SK-N-SH (cell line): ENCODE results near the gene CPNE8. TPM values are rescaled to one million over a fixed set of nuclear protein-coding genes. Genes with fewer than 3 reads are reported as not detected.

ENCODE experiments used
- CTCF ChIA-PET: fragments of 300-600, 350-600 bp; formaldehyde crosslinking; extraction: SDS; loops from one replicate; lab custom pipeline; 2021; lab: Yijun Ruan, JAX
- POLR2A ChIA-PET: fragments of 350-600 bp; sonication (Branson Sonifier 250); formaldehyde crosslinking; extraction: SDS; loops from one replicate; lab custom pipeline; 2020; ENCODE audit warnings: antibody characterized with exemption, inconsistent platforms; lab: Yijun Ruan, JAX
- DNase-seq: peaks from one replicate; pipeline ENCODE4 v3.0.0; 2012
- H2AFZ ChIP-seq: fragments of 200-600 bp; sonication (generic); 2 replicates; pipeline ENCODE4 v1.8.1; 2016; ENCODE audit warnings: antibody characterized with exemption, mild to moderate bottlenecking, low read depth
- H3F3A ChIP-seq: fragments of 200-600 bp; sonication (generic); replicated peaks from 2 replicates; pipeline ENCODE3; 2016; ENCODE audit warnings: antibody characterized with exemption, mild to moderate bottlenecking; ENCODE audit not compliant: insufficient read depth
- H3K27ac ChIP-seq, 2 experiments: fragments of 200-500 bp in 1 of 2; fragments of 200-600 bp in 1 of 2; sonication (Bioruptor generic) in 1 of 2; sonication (generic), shearing (Covaris generic) in 1 of 2; 2 replicates each; pipeline versions ENCODE4 v1.5.1 to v1.6.1; 2014 to 2016; ENCODE audit warnings: low read depth in 2 of 2, inconsistent platforms in 1 of 2, low read length in 1 of 2, mild to moderate bottlenecking in 1 of 2, mixed read lengths in 1 of 2
- H3K27me3 ChIP-seq: fragments of 200-600 bp; sonication (generic), shearing (Covaris generic); 2 replicates; pipeline ENCODE4 v1.6.1; 2016; ENCODE audit warnings: mixed run types; ENCODE audit not compliant: insufficient read depth
- H3K36me3 ChIP-seq, 2 experiments: fragments of 200-500 bp in 1 of 2; fragments of 200-600 bp in 1 of 2; sonication (Bioruptor generic) in 1 of 2; sonication (generic) in 1 of 2; replicated peaks in 1 of 2; 2 replicates each; pipeline versions ENCODE3 to v1.5.1; 2014 to 2016; ENCODE audit warnings: low read length in 1 of 2, mild to moderate bottlenecking in 1 of 2; ENCODE audit not compliant: insufficient read depth in 2 of 2, control insufficient read depth in 1 of 2
- H3K4me1 ChIP-seq, 2 experiments: fragments of 200-500 bp in 1 of 2; fragments of 200-600 bp in 1 of 2; sonication (Bioruptor generic) in 1 of 2; sonication (generic), shearing (Covaris generic) in 1 of 2; 2 replicates each; pipeline versions ENCODE4 v1.5.1 to v1.6.1; 2014 to 2016; ENCODE audit warnings: low read depth in 1 of 2, low read length in 1 of 2, mixed run types in 1 of 2; ENCODE audit not compliant: insufficient read depth in 2 of 2, control insufficient read depth in 1 of 2
- H3K4me2 ChIP-seq: fragments of 200-600 bp; sonication (generic), shearing (Covaris generic); 2 replicates; pipeline ENCODE4 v1.6.1; 2017; ENCODE audit warnings: mixed run types
- H3K4me3 ChIP-seq, 2 experiments: fragments of 200-500 bp in 1 of 2; fragments of 200-600 bp in 1 of 2; sonication (Bioruptor generic) in 1 of 2; sonication (generic), shearing (Covaris generic) in 1 of 2; 2 replicates each; pipeline versions ENCODE4 v1.5.1 to v1.8.1; 2014 to 2016; ENCODE audit warnings: low read depth in 2 of 2, inconsistent platforms in 1 of 2, low read length in 1 of 2, mild to moderate bottlenecking in 1 of 2, mixed read lengths in 1 of 2, moderate library complexity in 1 of 2
- H3K79me2 ChIP-seq: fragments of 200-600 bp; sonication (generic); 2 replicates; pipeline ENCODE4 v1.8.1; 2017; ENCODE audit warnings: mild to moderate bottlenecking; ENCODE audit not compliant: insufficient read depth
- H3K9ac ChIP-seq: fragments of 200-600 bp; sonication (generic); 2 replicates; pipeline ENCODE4 v1.6.1; 2017; ENCODE audit warnings: mixed run types
- H3K9me2 ChIP-seq: fragments of 200-600 bp; sonication (generic); 2 replicates; pipeline ENCODE4 v1.6.1; 2017; ENCODE audit warnings: mixed run types
- H3K9me3 ChIP-seq: fragments of 200-600 bp; sonication (generic); 2 replicates; pipeline ENCODE4 v1.6.1; 2017; ENCODE audit warnings: mixed run types, mild to moderate bottlenecking, moderate library complexity
- H4K20me1 ChIP-seq: fragments of 200-600 bp; sonication (generic); 2 replicates; pipeline ENCODE4 v1.6.1; 2017; ENCODE audit warnings: mild to moderate bottlenecking, mixed run types; ENCODE audit not compliant: insufficient read depth
- CHD2 ChIP-seq: fragments of 150-350 bp; IDR thresholded peaks from 2 replicates; pipeline ENCODE4 v1.6.1; 2018; ENCODE audit warnings: low read length; ENCODE audit not compliant: partially characterized antibody
- CTCF ChIP-seq: fragments of 200-600 bp; sonication (generic); IDR thresholded peaks from 2 replicates; pipeline ENCODE4 v1.6.1; 2017; ENCODE audit warnings: antibody characterized with exemption, mild to moderate bottlenecking, moderate library complexity
- FOSL2 ChIP-seq: IDR thresholded peaks from 2 replicates; pipeline ENCODE4 v1.4.0; 2012; ENCODE audit warnings: low read depth, mild to moderate bottlenecking, moderate library complexity, borderline replicate concordance
- FOXJ3 ChIP-seq: sonication (generic); formaldehyde crosslinking; IDR thresholded peaks from 2 replicates; pipeline ENCODE4 v1.5.1; 2020; ENCODE audit warnings: mild to moderate bottlenecking, missing genetic modification reagents
- FOXM1 ChIP-seq: IDR thresholded peaks from 2 replicates; pipeline ENCODE4 v1.4.0; 2012; ENCODE audit warnings: low read depth, mild to moderate bottlenecking
- MXI1 ChIP-seq: IDR thresholded peaks from 2 replicates; pipeline ENCODE4 v1.6.1; 2012; ENCODE audit warnings: mild to moderate bottlenecking, low read depth, low read length, improper control_type of control experiment
- NRF1 ChIP-seq: IDR thresholded peaks from 2 replicates; pipeline ENCODE4 v1.6.1; 2012; ENCODE audit warnings: low read depth, mild to moderate bottlenecking, low read length
- POLR2AphosphoS5 ChIP-seq: IDR thresholded peaks from 2 replicates; pipeline ENCODE4 v1.6.1; 2012; ENCODE audit warnings: low read depth, low read length
- RAD21 ChIP-seq: IDR thresholded peaks from 2 replicates; pipeline ENCODE4 v1.6.1; 2012; ENCODE audit warnings: mild to moderate bottlenecking, low read length
- RCOR1 ChIP-seq: fragments of 150-350 bp; IDR thresholded peaks from 2 replicates; pipeline ENCODE4 v1.6.1; 2017; ENCODE audit warnings: antibody characterized with exemption, low read length
- SIN3A ChIP-seq: IDR thresholded peaks from 2 replicates; pipeline ENCODE4 v1.6.1; 2012; ENCODE audit warnings: low read depth, mild to moderate bottlenecking, low read length, moderate library complexity, borderline replicate concordance
- TEAD4 ChIP-seq: IDR thresholded peaks from 2 replicates; pipeline ENCODE4 v1.4.0; 2012; ENCODE audit warnings: mild to moderate bottlenecking, borderline replicate concordance; ENCODE audit not compliant: insufficient read depth
- USF1 ChIP-seq: IDR thresholded peaks from 2 replicates; pipeline ENCODE4 v1.4.0; 2012; ENCODE audit warnings: low read depth, borderline replicate concordance
- USF2 ChIP-seq: fragments of 150-350 bp; IDR thresholded peaks from 2 replicates; pipeline ENCODE4 v1.6.1; 2017; ENCODE audit warnings: antibody characterized with exemption, low read length, low read depth, borderline replicate concordance
- ZBTB33 ChIP-seq: IDR thresholded peaks from 2 replicates; pipeline ENCODE4 v1.4.0; 2012; ENCODE audit warnings: low read depth, borderline replicate concordance
- WGBS: methylation state at CpG from one replicate; pipeline ENCODE4 v1.1.6; 2017; ENCODE audit warnings: low lambda C conversion rate; 5-methylcytosine and 5-hydroxymethylcytosine counted together
- polyA plus RNA-seq, 3 experiments: library from polyadenylated mRNA; depleted of rRNA; stranded (reverse); fragments of >200 nt; gene quantifications; 2 replicates each; pipeline ENCODE4 v1.2.3, GENCODE V29; 2012

Gene CPNE8
- polyA plus RNA-seq, 1 of the 3 experiments (the other 2 are of a cell fraction) = not detected

GRCh38 chr12:38669530-38669929 is 235.9 kb downstream of the CPNE8 start (continued):
- no peak for TF ChIP-seq ZBTB33

- H3K9me3 ChIP-seq = no peaks in the 10 kb centered on the region
- H3K79me2 ChIP-seq = no peaks in the 10 kb centered on the region
- H3K27me3 ChIP-seq = no peaks in the 10 kb centered on the region
- no peak overlapping the region for H3K4me3 ChIP-seq
- CTCF ChIA-PET = interaction anchor here (0.7 to 1.4 kb wide), 4 partner anchors 14 to 604 kb away, joined by 3 read pairs; no protein-coding TSS in a partner anchor
- TF ChIP-seq SIN3A = no peak
- no peak for TF ChIP-seq FOXJ3 (CRISPR knock-in tag)
- no peak for TF ChIP-seq MXI1
- no peak for TF ChIP-seq USF2
- no peak for TF ChIP-seq CTCF
- TF ChIP-seq USF1 = no peak
- no peak for TF ChIP-seq FOSL2
- TF ChIP-seq RAD21 = no peak
- no peak for TF ChIP-seq CHD2
- no peak for TF ChIP-seq RCOR1
- TF ChIP-seq NRF1 = no peak
- TF ChIP-seq TEAD4 = no peak
- TF ChIP-seq POLR2AphosphoS5 = no peak
- no peak for TF ChIP-seq FOXM1
- no peak overlapping the region for H3K9ac ChIP-seq
- 60% methylated on average over 1 of the region's 1 CpG for WGBS
- no peak overlapping the region for H3K27ac ChIP-seq
- no peaks in the 10 kb centered on the region for H3K9me2 ChIP-seq
- no peaks in the 10 kb centered on the region for H4K20me1 ChIP-seq
- no peaks in the 10 kb centered on the region for H3F3A ChIP-seq
- no peak for DNase-seq
- POLR2A ChIA-PET = no interaction called here
- no peaks in the 10 kb centered on the region for H3K36me3 ChIP-seq
- no peak overlapping the region for H3K4me2 ChIP-seq
- no peak overlapping the region for H2AFZ ChIP-seq
- H3K4me1 ChIP-seq = no peaks in the 10 kb centered on the region; a peak in 2 of 4 replicates
These were observed 236.3 kb downstream of the CPNE8 start for GRCh38 chr12:38669081-38669480.
